Left renal pelvis (tissue), 4 donors: ENCODE results near the gene ECHDC1. TPM values are rescaled to one million over a fixed set of nuclear protein-coding genes. Genes with fewer than 3 reads are reported as not detected.
"Not testable (repeated sequence)": the region's sequence is repeated elsewhere in the genome, so short reads cannot be mapped to it uniquely, and the experiment has no call there.

Experiments
- DNase-seq, 4 donors: peaks; one replicate each; pipeline ENCODE4 v3.0.0-alpha.2; 2013; ENCODE audit warnings: low read depth in 4 of 4, low spot score in 3 of 4
- polyA plus RNA-seq, 4 donors: library from polyadenylated mRNA; unstranded; fragments of 120-200 nt; gene quantifications; one replicate each; pipeline ENCODE4 v1.2.1, GENCODE V29; 2013; ENCODE audit not compliant: insufficient read length in 4 of 4

Gene ECHDC1
- 10 to 100 TPM; 65.5 to 99.0 (median 89.8) TPM for polyA plus RNA-seq

- DNase-seq, result peak; percentile 47 to 77 (median 54)
Measured at GRCh38 chr6:127342946-127343808, at the start of gene ECHDC1. Gene ECHDC1, minus strand, starts transcription at chr6:127343609. Its CDS starts 12,581 bp downstream, at chr6:127331028.

- no peak for DNase-seq
Measured at GRCh38 chr6:127392301-127392700, 48.9 kb upstream of the ECHDC1 start.

GRCh38 chr6:127391094-127391953 lies 47.9 kb upstream of the ECHDC1 start:
- DNase-seq, result no peak

- DNase-seq, result no peak
Measured at GRCh38 chr6:127389706-127390105, 46.3 kb upstream of the ECHDC1 start.

GRCh38 chr6:127385668-127386430 lies 42.4 kb upstream of the ECHDC1 start:
- DNase-seq, result no peak

GRCh38 chr6:127384848-127385247 lies 41.4 kb upstream of the ECHDC1 start:
- DNase-seq, result not testable (repeated sequence)

- DNase-seq, result no peak
Measured at GRCh38 chr6:127383988-127384387, 40.6 kb upstream of the ECHDC1 start.

GRCh38 chr6:127382413-127382812 lies 39.0 kb upstream of the ECHDC1 start:
- DNase-seq, result no peak

GRCh38 chr6:127381384-127381783 lies 38.0 kb upstream of the ECHDC1 start:
- no peak for DNase-seq

GRCh38 chr6:127376685-127377084 lies 33.3 kb upstream of the ECHDC1 start:
- no peak for DNase-seq

GRCh38 chr6:127367023-127367375 lies 23.6 kb upstream of the ECHDC1 start:
- DNase-seq, result no peak

GRCh38 chr6:127366282-127367022 lies 23.0 kb upstream of the ECHDC1 start:
- no peak for DNase-seq

- no peak for DNase-seq
Measured at GRCh38 chr6:127365874-127366273, 22.5 kb upstream of the ECHDC1 start.

- no peak for DNase-seq
Measured at GRCh38 chr6:127352524-127352923, 9.1 kb upstream of the ECHDC1 start.

- no peak for DNase-seq
Measured at GRCh38 chr6:127349980-127350379, 6.6 kb upstream of the ECHDC1 start.

- no peak for DNase-seq
Measured at GRCh38 chr6:127348028-127348661, 4.7 kb upstream of the ECHDC1 start.

GRCh38 chr6:127347178-127347577 lies 3.8 kb upstream of the ECHDC1 start:
- DNase-seq, result no peak

GRCh38 chr6:127345521-127345920 lies 2.1 kb upstream of the ECHDC1 start:
- no peak for DNase-seq

GRCh38 chr6:127343809-127344659 lies 625 bp upstream of the ECHDC1 start:
- peak; percentile 21 to 50 (median 25) for DNase-seq
